Gastroesophageal sphincter (tissue), 4 donors: ENCODE measurements around the gene SUSD6. TPM values are rescaled to one million over a fixed set of nuclear protein-coding genes. Genes with fewer than 3 reads are reported as not detected.

Experiments
- ATAC-seq: fragments of 150-250 bp; one replicate; pipeline ENCODE4 v1.9.1; 2016; ENCODE audit warnings: mild to moderate bottlenecking, moderate library complexity
- H3K27ac ChIP-seq, 4 donors: fragments of 200-600 bp; sonication (generic) in 3 of 4; 1 replicate in 3 of 4; 2 replicates in 1 of 4; pipeline ENCODE4 v1.5.1; 2016 to 2019
- H3K27me3 ChIP-seq: fragments of 200-600 bp; sonication (generic); one replicate; pipeline ENCODE4 v1.5.1; 2019
- H3K36me3 ChIP-seq, 2 donors: fragments of 200-600 bp; sonication (generic); one replicate each; pipeline ENCODE4 v1.5.1; 2019; ENCODE audit warnings: control low read depth in 1 of 2
- H3K4me1 ChIP-seq, 3 donors: fragments of 200-600 bp; sonication (generic); 1 replicate in 2 of 3; 2 replicates in 1 of 3; pipeline ENCODE4 v1.5.1; 2016 to 2019; ENCODE audit warnings: control low read depth in 2 of 3
- H3K4me3 ChIP-seq, 2 donors: fragments of 200-600 bp; sonication (generic); one replicate each; pipeline ENCODE4 v1.5.1; 2019; ENCODE audit warnings: mild to moderate bottlenecking in 1 of 2, moderate library complexity in 1 of 2
- H3K9me3 ChIP-seq, 3 donors: fragments of 200-600 bp; sonication (generic); one replicate each; pipeline ENCODE4 v1.5.1; 2017 to 2019; ENCODE audit warnings: control low read depth in 2 of 3
- EP300 ChIP-seq: sonication (generic); formaldehyde crosslinking; IDR thresholded peaks from one replicate; pipeline ENCODE4 v1.6.1; 2017; ENCODE audit warnings: antibody characterized with exemption, mild to moderate bottlenecking
- POLR2A ChIP-seq, 2 donors: fragments of 450-650 bp; IDR thresholded peaks; one replicate each; pipeline ENCODE4 v1.6.1; 2017; ENCODE audit warnings: antibody characterized with exemption in 2 of 2, mild to moderate bottlenecking in 2 of 2, moderate library complexity in 1 of 2
- POLR2AphosphoS5 ChIP-seq: sonication (generic); formaldehyde crosslinking; IDR thresholded peaks from one replicate; pipeline ENCODE4 v1.6.1; 2017; ENCODE audit warnings: antibody characterized with exemption
- whole genome bisulfite sequencing, 2 donors: methylation state at CpG; one replicate each; pipeline ENCODE4 v1.1.5; 2018; ENCODE audit warnings: low coverage in 1 of 2; 5-methylcytosine and 5-hydroxymethylcytosine counted together
- total RNA-seq, 4 donors: library from RNA; depleted of rRNA; stranded (reverse); fragments of >200 nt; gene quantifications; one replicate each; pipeline ENCODE4 v1.1.0, GENCODE V29; 2016
- TF ChIP-seq, protein P1 (sequence below), 4 experiments: fragments of 200-600 bp in 2 of 4; fragments of 450-650 bp in 2 of 4; sonication (generic) in 1 of 4; IDR thresholded peaks; one replicate each; pipeline ENCODE4 v1.5.1; 2017 to 2019; ENCODE audit warnings: antibody characterized with exemption in 4 of 4, mild to moderate bottlenecking in 2 of 4, moderate library complexity in 2 of 4

The SUSD6 gene
- total RNA-seq, 4 donors from 2014 or later = 24.4 to 40.6 (median 38.5) TPM

DNA sequence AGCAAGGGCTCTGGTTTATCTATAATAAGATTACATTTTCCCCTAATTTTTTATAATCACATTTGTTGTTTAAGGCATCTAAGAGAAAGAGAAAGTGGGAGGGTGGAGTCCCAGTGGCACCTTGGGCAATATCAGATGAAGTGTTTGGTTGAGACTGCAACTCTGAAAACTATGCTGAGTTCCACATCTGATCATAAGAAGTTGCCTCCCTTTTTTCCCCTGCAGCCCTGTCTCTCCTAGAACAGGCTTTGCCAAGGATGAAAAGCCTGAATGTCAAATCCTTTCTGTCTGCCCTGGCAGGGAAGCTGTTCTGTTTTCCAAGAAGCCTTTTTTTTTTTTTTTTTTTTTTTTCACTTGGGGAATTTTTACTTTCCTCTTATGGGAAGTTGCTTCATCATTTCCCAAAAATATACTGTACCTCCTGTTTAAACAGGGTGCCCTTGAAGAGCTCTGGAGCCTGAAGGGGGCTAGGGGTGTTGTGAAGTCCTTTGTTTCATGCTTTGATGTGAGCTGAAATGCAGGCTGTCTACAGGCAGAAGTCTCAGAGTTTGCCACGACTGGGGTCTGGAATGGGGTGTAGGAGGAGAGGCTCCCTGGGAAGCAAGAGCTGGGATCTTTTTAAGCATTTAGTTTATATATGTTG, 71.3 kb downstream of the SUSD6 start:
- Histone ChIP-seq H3K4me1 (peaks cover 22 to 87% (median 39%) of the 10 kb centered on the region in 3 donors), H3K27me3 (no peaks in the 10 kb centered on the region), H3K27ac (peak overlapping the region; percentile 53 to 76 (median 60)), H3K4me3 (no peak overlapping the region), H3K36me3 (no peaks in the 10 kb centered on the region), H3K9me3 (no peaks in the 10 kb centered on the region)
- WGBS, 2 donors = no CpG with 5 or more reads among the region's 1 CpG
- TF ChIP-seq POLR2AphosphoS5 (peak; percentile 63), POLR2A (IDR thresholded peaks at IDR 0.05) (no peak)
- ATAC-seq = peak; percentile 79

DNA sequence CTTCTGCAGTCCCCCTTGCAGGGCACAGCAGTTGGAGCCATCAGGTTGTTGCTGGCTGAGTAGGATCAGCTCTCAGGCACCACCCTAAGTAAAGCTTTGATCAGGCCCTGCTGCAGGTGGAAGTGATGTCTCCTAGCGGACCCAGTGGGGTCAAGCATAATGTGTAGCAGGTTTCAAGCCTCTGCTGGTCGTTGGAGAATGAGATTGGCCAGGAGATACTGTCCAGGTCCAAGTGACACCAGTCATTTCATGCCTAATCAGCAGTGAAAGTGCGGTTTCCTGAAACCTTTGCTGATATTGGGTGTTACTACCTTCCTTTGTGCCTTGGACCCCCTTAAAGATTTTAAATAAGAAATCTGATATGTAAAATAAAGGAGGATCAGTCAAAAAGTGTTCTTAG, 72.6 kb downstream of the SUSD6 start:
- H3K9me3 ChIP-seq = no peaks in the 10 kb centered on the region
- no peaks in the 10 kb centered on the region for H3K36me3 ChIP-seq
- peak overlapping the region in 3 of 4 donors; percentile 62 to 76 (median 67) for H3K27ac ChIP-seq
- no peak overlapping the region for H3K4me3 ChIP-seq
- peaks cover 22 to 88% (median 39%) of the 10 kb centered on the region in 3 donors for H3K4me1 ChIP-seq
- TF ChIP-seq POLR2AphosphoS5 (no peak), POLR2A (IDR thresholded peaks at IDR 0.05) (no peak), EP300 (no peak)
- TF ChIP-seq, protein P1, sequence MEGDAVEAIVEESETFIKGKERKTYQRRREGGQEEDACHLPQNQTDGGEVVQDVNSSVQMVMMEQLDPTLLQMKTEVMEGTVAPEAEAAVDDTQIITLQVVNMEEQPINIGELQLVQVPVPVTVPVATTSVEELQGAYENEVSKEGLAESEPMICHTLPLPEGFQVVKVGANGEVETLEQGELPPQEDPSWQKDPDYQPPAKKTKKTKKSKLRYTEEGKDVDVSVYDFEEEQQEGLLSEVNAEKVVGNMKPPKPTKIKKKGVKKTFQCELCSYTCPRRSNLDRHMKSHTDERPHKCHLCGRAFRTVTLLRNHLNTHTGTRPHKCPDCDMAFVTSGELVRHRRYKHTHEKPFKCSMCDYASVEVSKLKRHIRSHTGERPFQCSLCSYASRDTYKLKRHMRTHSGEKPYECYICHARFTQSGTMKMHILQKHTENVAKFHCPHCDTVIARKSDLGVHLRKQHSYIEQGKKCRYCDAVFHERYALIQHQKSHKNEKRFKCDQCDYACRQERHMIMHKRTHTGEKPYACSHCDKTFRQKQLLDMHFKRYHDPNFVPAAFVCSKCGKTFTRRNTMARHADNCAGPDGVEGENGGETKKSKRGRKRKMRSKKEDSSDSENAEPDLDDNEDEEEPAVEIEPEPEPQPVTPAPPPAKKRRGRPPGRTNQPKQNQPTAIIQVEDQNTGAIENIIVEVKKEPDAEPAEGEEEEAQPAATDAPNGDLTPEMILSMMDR (IDR thresholded peaks at IDR 0.05) = no peak
- ATAC-seq = no peak
- no peaks in the 10 kb centered on the region for H3K27me3 ChIP-seq
- WGBS, 2 donors = 75 to 83% methylated on average over 2 of the region's 3 CpGs

DNA sequence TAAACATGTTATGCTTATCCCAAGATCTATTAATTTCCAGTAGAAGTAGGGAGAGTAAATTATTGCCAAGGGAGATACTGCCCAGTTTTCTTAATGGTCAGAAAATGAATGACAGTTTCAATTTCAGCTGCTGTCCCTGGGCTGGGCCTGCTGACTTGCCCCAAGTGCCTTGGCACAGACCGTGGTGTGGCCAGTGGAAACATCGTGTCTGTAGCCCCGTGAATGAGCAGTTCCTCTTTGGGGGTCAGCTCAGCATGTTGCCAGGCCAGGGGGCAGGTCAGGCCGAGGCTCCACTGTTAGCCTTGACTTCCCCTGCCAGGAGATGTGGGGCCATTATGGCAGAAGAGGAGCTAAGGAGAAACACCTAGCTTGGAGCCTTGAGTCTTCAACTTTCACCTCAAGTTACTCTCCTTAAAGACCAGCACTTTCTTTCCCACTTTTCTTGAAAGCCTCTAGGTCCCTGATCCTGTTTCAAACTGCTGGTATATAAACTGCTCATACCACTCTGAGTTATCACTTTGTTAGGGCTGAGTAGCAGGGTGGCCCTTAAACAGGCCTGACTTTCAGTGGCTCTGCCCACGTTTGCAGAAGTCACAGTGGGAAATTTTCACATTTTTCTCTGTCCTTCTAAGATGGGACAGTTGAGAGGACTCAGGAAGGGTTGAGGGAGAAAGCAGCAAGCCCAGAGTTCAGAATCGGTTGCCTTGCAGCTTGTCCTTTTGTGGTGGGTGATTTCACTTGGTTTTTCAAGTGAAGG, 73.2 kb downstream of the SUSD6 start:
- TF ChIP-seq, protein P1 (IDR thresholded peaks at IDR 0.05) = no peak
- no peak for TF ChIP-seq EP300
- TF ChIP-seq POLR2A (IDR thresholded peaks at IDR 0.05) = no peak
- no peak for TF ChIP-seq POLR2AphosphoS5
- no peak overlapping the region for H3K4me3 ChIP-seq
- H3K4me1 ChIP-seq = peaks cover 22 to 88% (median 39%) of the 10 kb centered on the region in 3 donors
- H3K27ac ChIP-seq = peak overlapping the region in 3 of 4 donors; percentile 50 to 67 (median 62)
- no peaks in the 10 kb centered on the region for H3K27me3 ChIP-seq
- WGBS, 2 donors = 47 to 81% methylated on average over 3 to 5 of the region's 6 CpGs
- H3K36me3 ChIP-seq = no peaks in the 10 kb centered on the region
- no peak for ATAC-seq
- H3K9me3 ChIP-seq = no peaks in the 10 kb centered on the region

DNA sequence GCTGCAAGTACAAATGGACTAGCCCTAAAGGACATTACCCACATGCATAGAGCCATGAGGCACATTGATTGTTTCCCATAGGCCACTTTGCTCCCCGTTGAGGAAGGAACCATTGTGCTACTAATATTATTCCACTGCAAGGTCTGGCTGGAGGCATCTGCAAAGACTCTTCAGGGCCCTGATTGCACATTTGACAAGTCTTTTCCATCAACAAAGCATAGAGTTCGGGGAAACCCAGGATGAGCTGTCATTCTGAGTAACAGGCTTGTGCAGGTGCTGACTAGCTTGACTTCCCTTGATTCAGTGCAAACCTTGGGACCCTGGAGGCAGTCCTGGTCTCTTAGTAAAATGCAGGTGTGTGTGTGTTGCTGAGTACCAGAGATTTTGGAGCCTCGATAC, 73.8 kb downstream of the SUSD6 start:
- Histone ChIP-seq H3K27me3 (no peaks in the 10 kb centered on the region), H3K4me3 (no peak overlapping the region), H3K4me1 (peaks cover 18 to 83% (median 37%) of the 10 kb centered on the region in 3 donors), H3K9me3 (no peaks in the 10 kb centered on the region), H3K27ac (peak overlapping the region in 3 of 4 donors; percentile 50 to 67 (median 62)), H3K36me3 (no peaks in the 10 kb centered on the region)
- ATAC-seq = no peak
- TF ChIP-seq POLR2A (IDR thresholded peaks at IDR 0.05) = no peak
- peak; percentile 35 for TF ChIP-seq POLR2AphosphoS5
- 41 to 83% methylated on average over 1 to 3 of the region's 3 CpGs for WGBS, 2 donors

DNA sequence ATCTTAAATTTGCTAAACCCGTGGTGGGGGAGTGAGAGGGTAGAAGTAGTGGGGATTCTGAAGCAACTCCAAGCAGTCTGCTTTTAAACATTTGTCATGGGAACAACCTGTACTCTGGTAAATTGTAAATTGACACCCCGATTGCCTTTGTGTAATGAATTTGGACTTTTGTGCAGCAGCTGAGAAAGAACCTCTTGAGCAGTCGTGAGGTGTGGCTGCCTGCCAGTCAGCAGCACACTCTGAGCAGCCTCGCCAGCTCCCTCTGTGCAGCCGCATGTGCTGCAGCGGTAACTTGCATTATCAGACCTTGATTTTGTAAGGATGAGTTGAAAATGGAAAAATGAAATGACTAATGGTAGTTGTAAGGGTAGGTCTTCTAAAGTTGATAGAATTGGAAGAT, 74.3 kb downstream of the SUSD6 start:
- WGBS, 2 donors = 0 to 6% methylated on average over 3 to 6 of the region's 6 CpGs
- H3K9me3 ChIP-seq = no peaks in the 10 kb centered on the region
- peak overlapping the region in 3 of 4 donors; percentile 50 to 67 (median 62) for H3K27ac ChIP-seq
- H3K36me3 ChIP-seq = no peaks in the 10 kb centered on the region
- H3K27me3 ChIP-seq = no peaks in the 10 kb centered on the region
- peaks cover 17 to 78% (median 34%) of the 10 kb centered on the region in 3 donors for H3K4me1 ChIP-seq
- TF ChIP-seq, protein P1 (IDR thresholded peaks at IDR 0.05) = no peak
- TF ChIP-seq POLR2AphosphoS5 (peak; percentile 67), EP300 (no peak), POLR2A (IDR thresholded peaks at IDR 0.05) (no peak)
- no peak overlapping the region for H3K4me3 ChIP-seq
- peak; percentile 60 for ATAC-seq
